Measurements from ENCODE around the gene OPN5.

The OPN5 gene

GRCh38 chr6:47787620-47788497 is 6.0 kb downstream of the OPN5 start:
- peak; percentile 78 for DNase-seq (ENCODE audit: low read depth)
- TF ChIP-seq, protein P1, sequence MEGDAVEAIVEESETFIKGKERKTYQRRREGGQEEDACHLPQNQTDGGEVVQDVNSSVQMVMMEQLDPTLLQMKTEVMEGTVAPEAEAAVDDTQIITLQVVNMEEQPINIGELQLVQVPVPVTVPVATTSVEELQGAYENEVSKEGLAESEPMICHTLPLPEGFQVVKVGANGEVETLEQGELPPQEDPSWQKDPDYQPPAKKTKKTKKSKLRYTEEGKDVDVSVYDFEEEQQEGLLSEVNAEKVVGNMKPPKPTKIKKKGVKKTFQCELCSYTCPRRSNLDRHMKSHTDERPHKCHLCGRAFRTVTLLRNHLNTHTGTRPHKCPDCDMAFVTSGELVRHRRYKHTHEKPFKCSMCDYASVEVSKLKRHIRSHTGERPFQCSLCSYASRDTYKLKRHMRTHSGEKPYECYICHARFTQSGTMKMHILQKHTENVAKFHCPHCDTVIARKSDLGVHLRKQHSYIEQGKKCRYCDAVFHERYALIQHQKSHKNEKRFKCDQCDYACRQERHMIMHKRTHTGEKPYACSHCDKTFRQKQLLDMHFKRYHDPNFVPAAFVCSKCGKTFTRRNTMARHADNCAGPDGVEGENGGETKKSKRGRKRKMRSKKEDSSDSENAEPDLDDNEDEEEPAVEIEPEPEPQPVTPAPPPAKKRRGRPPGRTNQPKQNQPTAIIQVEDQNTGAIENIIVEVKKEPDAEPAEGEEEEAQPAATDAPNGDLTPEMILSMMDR (conservative IDR thresholded peaks at IDR 0.05; ENCODE audit: low read depth, low read length), result peak; percentile 98
- H3K4me3 ChIP-seq (ENCODE audit: low read depth, low read length), result peak overlapping the region; percentile 34

- TF ChIP-seq, protein P1 (conservative IDR thresholded peaks at IDR 0.05; ENCODE audit: low read depth, low read length), result no peak
- DNase-seq (ENCODE audit: low read depth), result peak; percentile 10
- H3K4me3 ChIP-seq (ENCODE audit: low read depth, low read length), result no peak overlapping the region
These were observed 6.7 kb downstream of the OPN5 start for GRCh38 chr6:47788498-47788884.

GRCh38 chr6:47789553-47789952 is 7.7 kb downstream of the OPN5 start:
- TF ChIP-seq, protein P1 (conservative IDR thresholded peaks at IDR 0.05; ENCODE audit: low read depth, low read length), result no peak
- DNase-seq (ENCODE audit: low read depth), result no peak

GRCh38 chr6:47792216-47792733 is 10.4 kb downstream of the OPN5 start:
- DNase-seq (ENCODE audit: low read depth), result no peak
- TF ChIP-seq, protein P1 (conservative IDR thresholded peaks at IDR 0.05; ENCODE audit: low read depth, low read length), result no peak
- no peak overlapping the region for H3K4me3 ChIP-seq (ENCODE audit: low read depth, low read length)

More at GRCh38 chr6:47789553-47789952, 7.7 kb downstream of the OPN5 start:
- H3K4me3 ChIP-seq (ENCODE audit: low read depth, low read length), result no peak overlapping the region

DNA sequence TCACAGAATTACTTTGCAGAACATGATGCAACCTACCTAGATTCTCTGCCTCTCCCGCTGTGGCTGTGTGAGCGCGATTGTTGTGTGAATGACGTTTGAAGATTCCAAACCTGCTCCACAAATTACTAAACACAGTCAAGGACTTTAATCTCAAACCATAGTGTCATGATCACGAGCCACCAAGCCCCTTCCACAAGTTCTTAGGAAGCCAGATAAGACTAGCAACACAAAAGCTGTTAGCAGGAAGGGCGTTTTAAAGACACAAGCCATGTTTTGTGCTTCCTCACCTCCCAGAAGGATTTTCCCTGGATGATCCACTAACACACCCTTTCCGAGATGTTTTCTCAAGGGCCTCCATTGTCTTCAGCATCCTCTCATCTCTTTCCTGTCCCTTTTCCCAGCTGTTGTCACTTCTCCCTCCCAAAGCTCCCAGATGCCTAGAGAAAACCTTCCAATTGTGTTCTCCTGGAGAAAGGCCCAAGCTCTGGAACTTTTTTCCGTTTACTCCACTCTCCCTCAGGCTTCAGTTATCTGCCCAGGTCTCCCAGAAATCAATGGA is 12.8 kb downstream of the OPN5 start:
- DNase-seq (ENCODE audit: low read depth), result no peak
- H3K4me3 ChIP-seq (ENCODE audit: low read depth, low read length), result no peak overlapping the region
- TF ChIP-seq, protein P1 (conservative IDR thresholded peaks at IDR 0.05; ENCODE audit: low read depth, low read length), result no peak

DNA sequence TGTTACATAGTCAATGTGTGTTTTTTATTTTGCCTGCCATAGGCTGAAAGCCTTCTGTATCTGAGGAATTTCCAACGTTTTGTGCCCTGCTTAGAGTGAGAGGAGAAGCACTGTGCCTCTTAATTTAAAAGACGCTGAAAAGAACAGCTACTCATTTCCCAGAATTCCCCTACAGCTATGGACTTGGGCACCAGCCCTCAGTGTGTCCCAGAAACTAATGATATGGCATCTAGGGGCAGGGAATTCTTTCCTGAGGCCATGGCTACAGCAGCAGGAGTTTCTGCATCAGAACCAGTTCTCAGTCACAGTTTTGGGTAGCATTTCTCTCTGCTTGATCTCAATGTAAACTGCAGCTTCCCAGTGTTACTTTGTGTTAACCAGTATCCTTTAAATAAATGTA is 20.2 kb downstream of the OPN5 start:
- DNase-seq (ENCODE audit: low read depth), result no peak
- H3K4me3 ChIP-seq (ENCODE audit: low read depth, low read length), result no peak overlapping the region
- TF ChIP-seq, protein P1 (conservative IDR thresholded peaks at IDR 0.05; ENCODE audit: low read depth, low read length), result no peak

Data from choroid plexus epithelial cell (primary cell).